Astrocyte (in vitro differentiated cells and primary cell): ENCODE data around the gene SNRPD3. TPM values are rescaled to one million over a fixed set of nuclear protein-coding genes. Genes with fewer than 3 reads are reported as not detected.
"Not testable (repeated sequence)": the region's sequence is repeated elsewhere in the genome, so short reads cannot be mapped to it uniquely, and the experiment has no call there.

Experiments used
- DNase-seq: peaks from one replicate; pipeline ENCODE4 v3.0.0-alpha.2; 2010; ENCODE audit warnings: low read depth
- FAIRE-seq: peaks from 2 replicates; lab custom pipeline; 2011; peaks lifted over from hg19 to GRCh38; lab: Jason Lieb, UNC
- H2AFZ ChIP-seq: 2 replicates; pipeline ENCODE4 v1.6.0; 2012; ENCODE audit warnings: low read depth, low read length, inconsistent platforms
- H3K27ac ChIP-seq: 2 replicates; pipeline ENCODE4 v1.5.1; 2011; ENCODE audit warnings: low read depth, low read length, inconsistent platforms
- H3K27me3 ChIP-seq: 2 replicates; pipeline ENCODE4 v1.6.0; 2011; ENCODE audit warnings: low read length, inconsistent platforms; ENCODE audit not compliant: insufficient read depth
- H3K36me3 ChIP-seq: 2 replicates; pipeline ENCODE4 v1.5.1; 2011; ENCODE audit warnings: low read length, inconsistent platforms; ENCODE audit not compliant: insufficient read depth
- H3K4me1 ChIP-seq: 2 replicates; pipeline ENCODE4 v1.5.1; 2011; ENCODE audit warnings: low read length, inconsistent platforms; ENCODE audit not compliant: insufficient read depth
- H3K4me2 ChIP-seq: 2 replicates; pipeline ENCODE4 v1.6.0; 2012; ENCODE audit warnings: low read length, inconsistent platforms
- H3K4me3 ChIP-seq: 2 replicates; pipeline ENCODE4 v1.5.1; 2011; ENCODE audit warnings: low read depth, mild to moderate bottlenecking, low read length, inconsistent platforms; ENCODE audit not compliant: insufficient read depth
- H3K79me2 ChIP-seq: 2 replicates; pipeline ENCODE4 v1.6.0; 2012; ENCODE audit warnings: mild to moderate bottlenecking, low read length, inconsistent platforms; ENCODE audit not compliant: insufficient read depth
- H3K9ac ChIP-seq: 2 replicates; pipeline ENCODE4 v1.6.0; 2012; ENCODE audit warnings: mild to moderate bottlenecking, low read length, inconsistent platforms
- H3K9me3 ChIP-seq: 2 replicates; pipeline ENCODE4 v1.5.1; 2012; ENCODE audit warnings: low read depth, mild to moderate bottlenecking, low read length, inconsistent platforms; ENCODE audit not compliant: insufficient read depth
- H4K20me1 ChIP-seq: 2 replicates; pipeline ENCODE4 v1.6.0; 2012; ENCODE audit warnings: low read length, inconsistent platforms; ENCODE audit not compliant: insufficient read depth
- H3K27ac Mint-ChIP-seq: one replicate; pipeline ENCODE4 v1.8.0; 2021; ENCODE audit warnings: mild to moderate bottlenecking, mixed read lengths; ENCODE audit not compliant: unreplicated experiment
- H3K27me3 Mint-ChIP-seq: one replicate; pipeline ENCODE4 v1.8.0; 2021; ENCODE audit warnings: low read depth, mixed read lengths; ENCODE audit not compliant: unreplicated experiment
- H3K36me3 Mint-ChIP-seq: one replicate; pipeline ENCODE4 v1.8.0; 2021; ENCODE audit warnings: low read depth, mixed read lengths; ENCODE audit not compliant: unreplicated experiment
- H3K4me1 Mint-ChIP-seq: one replicate; pipeline ENCODE4 v1.8.0; 2021; ENCODE audit warnings: low read depth, mixed read lengths; ENCODE audit not compliant: unreplicated experiment
- H3K4me3 Mint-ChIP-seq: one replicate; pipeline ENCODE4 v1.8.0; 2021; ENCODE audit warnings: mild to moderate bottlenecking, moderate library complexity, mixed read lengths; ENCODE audit not compliant: unreplicated experiment
- H3K9me3 Mint-ChIP-seq: one replicate; pipeline ENCODE4 v1.8.0; 2021; ENCODE audit warnings: mild to moderate bottlenecking, mixed read lengths; ENCODE audit not compliant: unreplicated experiment
- total RNA-seq: library from RNA; stranded (reverse); gene quantifications from 2 replicates; pipeline ENCODE4 v1.2.1, GENCODE V29; 2021

Gene SNRPD3
- total RNA-seq, 1 donor from 2014 or later: 97.3 TPM

DNA sequence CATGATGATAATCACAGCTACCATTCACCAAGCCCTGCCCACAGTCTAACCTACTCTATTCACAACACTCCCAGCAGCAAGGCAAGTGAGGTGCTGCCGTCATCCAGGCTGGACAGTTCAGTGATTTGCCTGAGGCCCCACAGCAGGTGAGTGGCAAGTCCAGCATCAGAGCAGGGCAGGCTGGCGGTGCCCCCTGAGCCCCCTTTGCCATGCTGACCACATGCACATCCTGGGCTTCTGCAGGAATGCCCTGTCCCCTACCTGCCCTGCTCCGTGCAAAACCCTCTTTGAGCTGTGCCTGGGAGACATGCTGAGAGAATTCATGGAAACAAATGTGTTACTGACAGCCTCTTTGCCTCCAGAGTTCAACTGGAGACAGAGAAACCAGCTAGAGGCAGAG, 54.1 kb downstream of the SNRPD3 start:
- not testable (repeated sequence) for H3K4me1 ChIP-seq, H3K27me3 ChIP-seq, H3K9me3 Mint-ChIP-seq, H3K9me3 ChIP-seq, H3K4me1 Mint-ChIP-seq, H3K79me2 ChIP-seq, H3K27ac ChIP-seq, FAIRE-seq, H3K36me3 Mint-ChIP-seq, H3K27ac Mint-ChIP-seq, H4K20me1 ChIP-seq, DNase-seq, H3K4me2 ChIP-seq, H3K36me3 ChIP-seq, H3K4me3 Mint-ChIP-seq, H3K9ac ChIP-seq, H3K4me3 ChIP-seq, H2AFZ ChIP-seq, H3K27me3 Mint-ChIP-seq

DNA sequence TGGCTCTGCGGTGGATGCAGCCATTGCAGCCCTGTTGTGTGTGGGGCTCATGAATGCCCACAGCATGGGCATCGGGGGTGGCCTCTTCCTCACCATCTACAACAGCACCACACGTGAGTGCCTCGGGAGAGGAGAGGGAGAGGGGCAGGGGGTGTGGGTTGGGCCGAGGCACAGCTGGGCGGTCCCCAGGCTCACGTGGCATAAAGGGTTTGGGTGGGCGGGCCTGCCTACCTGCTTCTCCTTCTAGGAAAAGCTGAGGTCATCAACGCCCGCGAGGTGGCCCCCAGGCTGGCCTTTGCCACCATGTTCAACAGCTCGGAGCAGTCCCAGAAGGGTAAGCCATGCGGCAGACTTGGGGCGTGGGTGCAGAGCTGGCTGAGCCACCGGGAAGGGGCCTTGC, 59.0 kb downstream of the SNRPD3 start:
- not testable (repeated sequence) for H3K79me2 ChIP-seq, DNase-seq

DNA sequence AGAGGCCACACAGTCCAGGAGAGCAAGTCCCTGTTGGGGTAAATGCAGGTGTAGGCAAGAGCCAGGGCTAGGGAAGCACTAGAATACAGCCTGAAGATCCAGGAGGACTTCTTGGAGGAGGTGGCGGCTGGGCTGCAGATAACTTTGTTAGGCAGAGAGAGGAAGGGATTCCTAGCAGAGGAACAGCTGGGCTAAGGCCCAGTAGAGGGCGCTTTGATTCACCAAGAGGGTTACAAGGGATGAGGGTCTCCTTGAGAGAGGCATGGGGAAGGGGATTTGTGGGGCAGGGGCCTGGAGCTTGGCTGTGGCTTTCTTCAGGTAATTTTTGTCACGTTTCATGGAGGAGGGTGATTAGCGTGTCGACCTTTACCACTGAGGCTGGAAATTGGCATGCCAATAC, 65.4 kb downstream of the SNRPD3 start:
- not testable (repeated sequence) for H3K4me3 ChIP-seq, H3K9me3 Mint-ChIP-seq, H3K79me2 ChIP-seq, H3K36me3 ChIP-seq, H3K9me3 ChIP-seq, H3K4me2 ChIP-seq, DNase-seq, H2AFZ ChIP-seq, H3K27ac Mint-ChIP-seq, H3K9ac ChIP-seq, H3K27me3 ChIP-seq, H3K4me1 Mint-ChIP-seq, H3K36me3 Mint-ChIP-seq, FAIRE-seq, H4K20me1 ChIP-seq, H3K4me1 ChIP-seq, H3K27ac ChIP-seq, H3K4me3 Mint-ChIP-seq
- peaks cover 13% of the 10 kb centered on the region for H3K27me3 Mint-ChIP-seq

More for the DNA sequence above, 59.0 kb downstream of the SNRPD3 start:
- not testable (repeated sequence) for H3K27ac ChIP-seq, H2AFZ ChIP-seq, H3K36me3 Mint-ChIP-seq, H3K27me3 ChIP-seq, H3K9ac ChIP-seq, H3K9me3 Mint-ChIP-seq, H3K36me3 ChIP-seq, H4K20me1 ChIP-seq, H3K4me1 Mint-ChIP-seq, H3K4me1 ChIP-seq, FAIRE-seq, H3K4me3 ChIP-seq, H3K27ac Mint-ChIP-seq, H3K4me2 ChIP-seq, H3K9me3 ChIP-seq, H3K4me3 Mint-ChIP-seq
- peaks cover 10% of the 10 kb centered on the region for H3K27me3 Mint-ChIP-seq

DNA sequence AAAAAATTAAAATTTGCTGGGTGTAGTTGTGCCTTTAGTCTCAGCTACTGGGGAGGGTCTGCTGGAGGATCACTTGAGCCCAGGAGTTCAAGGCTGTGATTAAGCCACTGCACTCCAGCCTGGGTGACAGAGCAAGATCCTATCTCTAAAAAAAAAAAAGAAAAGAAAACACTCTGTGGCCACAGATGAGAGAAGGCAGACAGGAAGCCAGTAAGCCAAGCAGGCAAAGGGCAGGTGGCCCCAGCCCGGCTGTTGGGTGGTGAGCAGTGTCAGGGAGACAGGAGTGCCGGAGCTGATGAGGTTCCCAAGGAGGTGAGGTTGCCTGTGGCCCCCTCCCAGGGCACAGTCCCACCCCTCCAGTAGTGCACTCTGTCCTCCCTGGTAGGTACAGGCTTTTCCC, 66.8 kb downstream of the SNRPD3 start:
- H3K36me3 Mint-ChIP-seq, H3K36me3 ChIP-seq, H3K9me3 ChIP-seq, H3K79me2 ChIP-seq, H3K4me3 Mint-ChIP-seq, H3K9me3 Mint-ChIP-seq, H3K4me3 ChIP-seq, H3K4me1 Mint-ChIP-seq, H3K27me3 ChIP-seq, DNase-seq, H4K20me1 ChIP-seq, H3K27ac ChIP-seq, FAIRE-seq, H2AFZ ChIP-seq, H3K27me3 Mint-ChIP-seq, H3K9ac ChIP-seq, H3K4me2 ChIP-seq, H3K27ac Mint-ChIP-seq, H3K4me1 ChIP-seq: not testable (repeated sequence)

Other genes with a start within 250 kb of the SNRPD3 start
- 2.2 and 3.9 TPM in 2 replicates for gene ADORA2A, start 128.4 kb upstream of the SNRPD3 start, total RNA-seq
- gene UPB1, start 60.7 kb upstream of the SNRPD3 start, total RNA-seq: 0.30 TPM in 1 of 2 replicates, not detected in the other
- gene GUCD1, start 861 bp upstream of the SNRPD3 start, total RNA-seq: 77.7 and 84.3 TPM in 2 replicates
- 5.1 and 6.2 TPM in 2 replicates for gene LRRC75B, start 37.1 kb downstream of the SNRPD3 start, total RNA-seq
- gene GGT1, start 47.2 kb downstream of the SNRPD3 start, total RNA-seq: 2.9 and 3.1 TPM in 2 replicates
- not detected in 2 replicates for gene PIWIL3, start 218.7 kb downstream of the SNRPD3 start, total RNA-seq